DOHH2 (cell line): ENCODE data around the gene CACNB1.
A peak's percentile ranks its signal among the peaks of the same experiment; 100 is the strongest.

Source experiments
- H3F3A ChIP-seq: fragments of 200-600 bp; sonication (generic), shearing (Covaris generic); 2 replicates; pipeline ENCODE4 v1.6.0; 2016; ENCODE audit warnings: antibody characterized with exemption, mild to moderate bottlenecking; ENCODE audit not compliant: control insufficient read depth, insufficient read depth
- H3K27ac ChIP-seq: fragments of 200-600 bp; sonication (generic); 2 replicates; pipeline ENCODE4 v1.5.1; 2014; ENCODE audit warnings: low read depth, mild to moderate bottlenecking, low read length, moderate library complexity
- H3K27me3 ChIP-seq: fragments of 200-600 bp; sonication (generic); 2 replicates; pipeline ENCODE4 v1.6.1; 2014; ENCODE audit warnings: mild to moderate bottlenecking, low read length, mixed read lengths; ENCODE audit not compliant: control insufficient read depth
- H3K36me3 ChIP-seq: fragments of 200-600 bp; sonication (generic); 2 replicates; pipeline ENCODE4 v1.6.1; 2014; ENCODE audit warnings: mild to moderate bottlenecking, low read length, moderate library complexity, mixed read lengths; ENCODE audit not compliant: control insufficient read depth
- H3K4me1 ChIP-seq: fragments of 200-600 bp; sonication (generic); 2 replicates; pipeline ENCODE4 v1.6.1; 2014; ENCODE audit warnings: mild to moderate bottlenecking, low read length, mixed read lengths; ENCODE audit not compliant: control insufficient read depth
- H3K4me2 ChIP-seq: fragments of 200-600 bp; sonication (generic); 2 replicates; pipeline ENCODE4 v1.6.0; 2014; ENCODE audit warnings: mild to moderate bottlenecking, low read length, moderate library complexity
- H3K4me3 ChIP-seq: fragments of 200-600 bp; sonication (generic); 2 replicates; pipeline ENCODE4 v1.5.1; 2014; ENCODE audit warnings: mild to moderate bottlenecking, low read length, mixed read lengths
- H3K79me2 ChIP-seq: fragments of 200-600 bp; sonication (generic); 2 replicates; pipeline ENCODE4 v1.6.1; 2014; ENCODE audit warnings: mild to moderate bottlenecking, low read length, mixed read lengths; ENCODE audit not compliant: control insufficient read depth
- H3K9me2 ChIP-seq: fragments of 200-600 bp; sonication (generic); replicated peaks from 2 replicates; pipeline ENCODE4 v1.6.1; 2014; ENCODE audit warnings: mild to moderate bottlenecking, low read length, mixed read lengths; ENCODE audit not compliant: control insufficient read depth
- H3K9me3 ChIP-seq: fragments of 200-600 bp; sonication (generic); 2 replicates; pipeline ENCODE4 v1.6.1; 2014; ENCODE audit warnings: antibody characterized with exemption, low read length, mixed read lengths; ENCODE audit not compliant: control insufficient read depth, insufficient read depth
- H4K20me1 ChIP-seq: fragments of 200-600 bp; sonication (generic); 2 replicates; pipeline ENCODE4 v1.6.0; 2014; ENCODE audit warnings: low read depth, mild to moderate bottlenecking, antibody characterized with exemption, low read length, moderate library complexity; ENCODE audit not compliant: control insufficient read depth, insufficient read depth
- EZH2phosphoT487 ChIP-seq: fragments of 200-600 bp; sonication (generic); IDR thresholded peaks from 2 replicates; pipeline ENCODE4 v1.6.1; 2017; ENCODE audit warnings: borderline replicate concordance, mild to moderate bottlenecking, antibody characterized with exemption, low read length, moderate library complexity, mixed read lengths
- TF ChIP-seq, protein P1 (sequence below): fragments of 200-600 bp; sonication (generic); IDR thresholded peaks from one replicate; pipeline ENCODE4 v1.5.1; 2014; ENCODE audit warnings: antibody characterized with exemption, mild to moderate bottlenecking, low read depth, low read length; ENCODE audit not compliant: poor library complexity, severe bottlenecking

CACNB1 gene

DNA sequence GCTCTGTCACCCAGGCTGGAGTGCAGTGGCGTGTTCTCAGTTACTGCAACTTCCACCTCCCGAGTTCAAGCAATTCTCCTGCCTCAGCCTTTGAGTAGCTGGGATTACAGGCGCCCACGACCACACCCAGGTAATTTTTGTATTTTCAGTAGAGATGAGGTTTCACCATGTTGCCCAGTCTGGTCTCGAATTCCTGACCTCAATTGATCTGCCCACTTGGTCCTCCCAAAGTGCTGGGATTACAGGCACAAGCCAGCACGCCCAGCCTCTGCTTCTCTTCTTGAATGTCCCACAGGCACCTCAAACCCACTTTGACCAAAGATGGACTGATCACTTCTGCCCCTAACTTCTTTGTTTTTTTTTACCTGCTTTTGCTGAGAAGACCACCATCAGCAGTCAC, 26.9 kb downstream of the CACNB1 start:
- Histone ChIP-seq H3K27ac (no peak overlapping the region), H3K4me1 (peaks cover 24% of the 10 kb centered on the region), H3K79me2 (no peaks in the 10 kb centered on the region), H3K4me3 (no peak overlapping the region), H3K4me2 (no peak overlapping the region), H4K20me1 (peaks cover 4% of the 10 kb centered on the region; the same call in 1 of the 2 replicates), H3K9me2 (no peaks in the 10 kb centered on the region), H3K36me3 (peaks cover 10% of the 10 kb centered on the region), H3K27me3 (peaks cover 6% of the 10 kb centered on the region; the same call in 1 of the 2 replicates), H3F3A (peaks cover 2% of the 10 kb centered on the region; the same call in 1 of the 2 replicates), H3K9me3 (no peaks in the 10 kb centered on the region)
- TF ChIP-seq, protein P1, sequence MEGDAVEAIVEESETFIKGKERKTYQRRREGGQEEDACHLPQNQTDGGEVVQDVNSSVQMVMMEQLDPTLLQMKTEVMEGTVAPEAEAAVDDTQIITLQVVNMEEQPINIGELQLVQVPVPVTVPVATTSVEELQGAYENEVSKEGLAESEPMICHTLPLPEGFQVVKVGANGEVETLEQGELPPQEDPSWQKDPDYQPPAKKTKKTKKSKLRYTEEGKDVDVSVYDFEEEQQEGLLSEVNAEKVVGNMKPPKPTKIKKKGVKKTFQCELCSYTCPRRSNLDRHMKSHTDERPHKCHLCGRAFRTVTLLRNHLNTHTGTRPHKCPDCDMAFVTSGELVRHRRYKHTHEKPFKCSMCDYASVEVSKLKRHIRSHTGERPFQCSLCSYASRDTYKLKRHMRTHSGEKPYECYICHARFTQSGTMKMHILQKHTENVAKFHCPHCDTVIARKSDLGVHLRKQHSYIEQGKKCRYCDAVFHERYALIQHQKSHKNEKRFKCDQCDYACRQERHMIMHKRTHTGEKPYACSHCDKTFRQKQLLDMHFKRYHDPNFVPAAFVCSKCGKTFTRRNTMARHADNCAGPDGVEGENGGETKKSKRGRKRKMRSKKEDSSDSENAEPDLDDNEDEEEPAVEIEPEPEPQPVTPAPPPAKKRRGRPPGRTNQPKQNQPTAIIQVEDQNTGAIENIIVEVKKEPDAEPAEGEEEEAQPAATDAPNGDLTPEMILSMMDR, result no peak
- no peak for TF ChIP-seq EZH2phosphoT487

DNA sequence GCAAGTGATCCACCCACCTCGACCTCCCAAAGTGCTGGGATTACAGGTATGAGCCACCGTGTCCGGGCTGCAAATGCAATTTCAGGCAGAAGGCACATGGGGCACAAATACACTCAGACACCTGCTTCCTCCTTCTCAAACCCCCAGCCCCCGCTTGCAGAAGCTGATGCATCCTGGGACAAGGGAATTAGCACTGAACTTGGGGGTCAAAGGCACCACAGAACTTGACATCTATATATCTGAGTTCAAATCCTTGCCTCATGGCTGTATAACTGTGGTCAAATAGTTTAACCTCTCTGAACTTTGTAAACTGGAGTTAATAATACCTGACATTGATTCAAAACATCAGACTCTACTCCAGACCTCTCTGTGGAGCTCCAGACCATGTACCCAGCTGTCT, 27.4 kb downstream of the CACNB1 start:
- Histone ChIP-seq H3K4me2 (peak overlapping the region; percentile 24; the same call in 1 of the 2 replicates), H3K27ac (no peak overlapping the region), H3K36me3 (peaks cover 6% of the 10 kb centered on the region)

DNA sequence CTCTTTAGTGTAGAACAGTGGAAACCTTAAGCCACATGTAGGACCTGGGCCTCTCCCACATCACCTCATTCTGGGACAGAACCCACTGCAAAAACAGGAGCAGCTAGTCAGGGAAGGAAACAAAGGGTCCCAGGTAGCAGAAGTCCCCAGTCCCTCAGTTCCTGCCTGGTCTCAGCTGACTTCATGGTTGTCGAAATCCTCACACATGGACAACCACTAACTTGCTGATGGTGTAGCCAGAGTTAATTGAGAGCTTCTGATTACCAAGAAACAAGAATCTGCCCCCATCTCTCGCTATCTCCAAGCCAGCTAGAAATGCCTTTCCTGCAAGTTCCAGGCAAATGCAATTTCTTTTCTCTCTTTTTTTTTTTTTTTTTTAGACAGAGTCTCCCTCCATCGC, 28.0 kb downstream of the CACNB1 start:
- H3K4me2 ChIP-seq, result no peak overlapping the region; the same call in 1 of the 2 replicates
- H3K27ac ChIP-seq, result no peak overlapping the region

More for the DNA sequence above, 27.4 kb downstream of the CACNB1 start:
- Histone ChIP-seq H3K9me2 (no peaks in the 10 kb centered on the region), H3K4me1 (peaks cover 27% of the 10 kb centered on the region), H3K79me2 (no peaks in the 10 kb centered on the region), H3K27me3 (peaks cover 6% of the 10 kb centered on the region; the same call in 1 of the 2 replicates), H3K4me3 (no peak overlapping the region), H3F3A (peaks cover 2% of the 10 kb centered on the region; the same call in 1 of the 2 replicates), H4K20me1 (peaks cover 4% of the 10 kb centered on the region; the same call in 1 of the 2 replicates), H3K9me3 (no peaks in the 10 kb centered on the region)
- no peak for TF ChIP-seq EZH2phosphoT487
- TF ChIP-seq, protein P1, result no peak

More for the DNA sequence above, 28.0 kb downstream of the CACNB1 start:
- peaks cover 6% of the 10 kb centered on the region; the same call in 1 of the 2 replicates for H3K27me3 ChIP-seq
- TF ChIP-seq, protein P1, result no peak
- no peak for TF ChIP-seq EZH2phosphoT487
- H3F3A ChIP-seq, result peaks cover 2% of the 10 kb centered on the region; the same call in 1 of the 2 replicates
- no peaks in the 10 kb centered on the region for H3K9me3 ChIP-seq
- no peaks in the 10 kb centered on the region for H3K9me2 ChIP-seq
- no peaks in the 10 kb centered on the region for H3K79me2 ChIP-seq
- H3K4me1 ChIP-seq, result peaks cover 30% of the 10 kb centered on the region
- H4K20me1 ChIP-seq, result peaks cover under 1% of the 10 kb centered on the region; the same call in 1 of the 2 replicates
- H3K4me3 ChIP-seq, result no peak overlapping the region
- peaks cover under 1% of the 10 kb centered on the region; the same call in 1 of the 2 replicates for H3K36me3 ChIP-seq
